Measurements from ENCODE around the gene SLC7A14.

The SLC7A14 gene

GRCh38 chr3:170467007-170467406 is 118.9 kb downstream of the SLC7A14 start:
- DNase-seq: no peak

DNA sequence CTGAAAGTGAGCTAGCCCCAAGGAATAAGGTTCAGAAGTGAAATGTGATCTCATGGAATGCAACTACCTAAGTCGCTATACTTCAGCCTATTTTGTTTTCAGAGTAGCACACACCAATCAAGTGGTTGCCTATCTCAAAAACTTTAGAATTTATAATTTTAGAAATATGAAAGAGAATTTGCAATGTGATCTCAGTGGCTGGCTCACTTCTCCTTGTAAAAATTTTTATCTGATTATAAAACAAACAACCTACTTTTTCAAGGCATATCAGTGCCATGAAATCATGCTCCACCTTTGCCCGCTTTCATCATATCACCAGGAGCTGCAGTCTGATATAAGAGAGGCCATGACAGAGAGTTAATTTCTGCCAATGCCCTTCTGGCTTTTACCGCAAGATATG is 119.9 kb downstream of the SLC7A14 start:
- DNase-seq: no peak

DNA sequence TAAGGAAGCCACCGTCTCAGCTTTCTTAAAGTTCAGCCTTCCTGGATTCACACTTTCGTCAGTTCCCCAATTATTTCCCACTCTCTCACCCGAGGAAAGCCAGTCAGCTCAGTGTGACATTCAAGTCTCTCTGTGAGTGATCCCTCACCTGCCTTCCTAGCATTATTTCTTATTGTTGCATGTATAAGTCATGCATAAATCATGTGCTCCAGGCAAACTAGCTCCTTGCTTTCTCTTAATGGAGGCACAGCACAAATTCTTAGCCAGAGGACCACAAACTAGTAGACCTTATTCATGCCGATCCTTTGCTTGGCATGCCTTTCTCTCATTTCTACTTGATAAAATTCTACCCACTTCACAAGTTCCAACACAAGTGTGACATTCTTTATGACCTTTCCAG is 122.9 kb downstream of the SLC7A14 start:
- no peak for DNase-seq

- DNase-seq: no peak
These were observed 127.6 kb downstream of the SLC7A14 start for GRCh38 chr3:170458285-170458684.

DNA sequence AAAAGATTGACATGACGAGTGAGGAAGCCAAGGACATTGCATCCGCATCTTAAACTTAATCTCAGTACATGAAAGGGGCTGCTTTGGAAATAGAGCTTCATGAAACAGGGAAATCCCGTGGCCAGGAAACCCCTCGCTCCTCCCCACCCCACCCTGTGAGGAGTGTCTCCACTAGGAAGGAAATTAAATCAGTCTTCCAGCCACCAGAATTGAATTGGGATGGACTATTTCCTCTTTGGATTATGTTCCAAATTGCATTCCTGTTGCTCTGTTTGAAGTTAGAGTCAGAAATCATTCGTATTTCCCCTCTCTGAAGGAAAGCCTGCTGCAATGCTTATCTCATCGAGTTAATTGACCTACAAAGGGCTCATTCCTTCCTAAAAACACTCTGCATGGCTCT is 131.4 kb downstream of the SLC7A14 start:
- DNase-seq: no peak

GRCh38 chr3:170450039-170450438 is 135.8 kb downstream of the SLC7A14 start:
- no peak for DNase-seq

GRCh38 chr3:170448584-170448983 is 137.3 kb downstream of the SLC7A14 start:
- DNase-seq: no peak

DNA sequence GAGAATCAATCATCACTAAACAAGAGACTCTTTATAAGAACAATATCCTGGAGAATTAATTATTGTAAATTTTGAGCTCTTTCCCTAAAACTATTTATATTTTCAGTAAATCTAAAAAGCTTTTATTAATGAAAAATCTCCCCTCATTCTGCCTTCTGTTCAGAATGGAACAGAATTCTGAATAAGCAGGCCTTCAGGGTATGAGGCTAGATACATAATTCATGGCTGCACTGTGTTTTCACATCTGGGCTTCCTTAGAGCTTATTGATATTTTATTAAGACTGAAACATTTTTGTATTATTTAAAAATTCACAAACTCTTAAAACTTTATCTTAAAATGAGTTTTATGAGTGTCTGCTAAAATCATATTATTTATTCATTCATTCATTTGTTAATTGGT is 142.4 kb downstream of the SLC7A14 start:
- DNase-seq: no peak

GRCh38 chr3:170442947-170443346 is 142.9 kb downstream of the SLC7A14 start:
- DNase-seq: no peak

- DNase-seq: no peak
These were observed 144.5 kb downstream of the SLC7A14 start for GRCh38 chr3:170441412-170441811.

DNA sequence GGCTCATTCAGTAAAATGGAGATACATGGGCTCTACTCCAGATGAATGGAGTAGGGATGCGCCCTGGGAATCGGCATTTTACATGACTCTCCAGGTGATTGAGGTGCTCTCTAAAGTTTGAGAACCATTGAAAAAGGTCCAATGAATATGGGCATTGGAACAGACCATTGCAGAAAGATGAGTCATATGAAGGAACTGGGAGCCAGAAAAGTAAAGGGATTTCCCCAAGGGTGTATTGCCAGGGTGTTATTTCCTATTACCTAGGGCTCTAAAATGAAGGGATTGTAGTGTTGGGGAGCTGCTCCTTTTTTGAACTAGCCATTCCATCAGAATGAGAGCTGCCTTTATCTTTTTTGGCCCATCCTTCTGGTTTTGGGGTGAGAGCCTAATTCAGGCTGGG is 145.5 kb downstream of the SLC7A14 start:
- no peak for DNase-seq

GRCh38 chr3:170438836-170439235 is 147.0 kb downstream of the SLC7A14 start:
- DNase-seq: no peak

GRCh38 chr3:170437696-170438407 is 148.0 kb downstream of the SLC7A14 start:
- no peak for DNase-seq

GRCh38 chr3:170437176-170437575 is 148.7 kb downstream of the SLC7A14 start:
- DNase-seq: no peak

GRCh38 chr3:170436697-170437096 is 149.2 kb downstream of the SLC7A14 start:
- DNase-seq: no peak

DNA sequence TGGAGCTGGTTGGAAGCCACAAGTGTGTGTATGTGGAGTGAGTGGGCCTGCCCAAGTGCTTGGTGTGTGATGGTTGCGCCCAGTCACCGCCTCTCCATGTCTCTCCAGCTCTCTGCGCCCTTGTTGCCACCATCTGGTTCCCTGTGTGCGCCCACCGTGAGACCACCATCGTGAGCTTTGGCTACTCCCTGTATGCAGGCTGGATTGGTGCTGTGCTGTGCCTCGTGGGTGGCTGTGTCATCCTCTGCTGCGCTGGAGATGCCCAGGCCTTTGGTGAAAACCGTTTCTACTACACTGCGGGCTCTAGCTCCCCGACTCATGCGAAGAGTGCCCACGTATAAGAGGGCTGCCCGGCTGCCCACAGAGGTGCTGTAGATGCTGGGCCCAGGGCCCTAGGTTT is 153.5 kb downstream of the SLC7A14 start:
- DNase-seq: no peak

DNA sequence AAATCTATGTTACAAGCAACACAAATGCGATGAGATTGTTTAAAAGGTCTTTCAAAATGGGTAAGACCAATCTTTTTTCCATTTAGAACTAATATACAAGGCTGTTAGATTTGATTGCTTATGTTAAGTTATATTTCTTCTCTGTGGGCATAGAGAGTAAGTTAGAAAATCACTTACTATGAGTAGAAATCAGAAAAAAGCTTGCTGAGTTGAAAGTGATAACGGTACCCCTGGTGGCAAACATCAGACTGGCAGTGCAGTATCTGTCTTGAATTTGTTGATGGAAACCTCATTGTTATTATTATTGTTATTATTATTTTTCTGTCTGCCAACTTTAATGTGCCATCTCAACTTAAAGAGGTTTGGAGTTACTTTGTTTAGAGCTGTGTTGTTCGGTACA is 154.8 kb downstream of the SLC7A14 start:
- DNase-seq: no peak

- DNase-seq: no peak
These were observed 156.8 kb downstream of the SLC7A14 start for GRCh38 chr3:170429050-170429449.

GRCh38 chr3:170428095-170428494 is 157.8 kb downstream of the SLC7A14 start:
- no peak for DNase-seq

DNA sequence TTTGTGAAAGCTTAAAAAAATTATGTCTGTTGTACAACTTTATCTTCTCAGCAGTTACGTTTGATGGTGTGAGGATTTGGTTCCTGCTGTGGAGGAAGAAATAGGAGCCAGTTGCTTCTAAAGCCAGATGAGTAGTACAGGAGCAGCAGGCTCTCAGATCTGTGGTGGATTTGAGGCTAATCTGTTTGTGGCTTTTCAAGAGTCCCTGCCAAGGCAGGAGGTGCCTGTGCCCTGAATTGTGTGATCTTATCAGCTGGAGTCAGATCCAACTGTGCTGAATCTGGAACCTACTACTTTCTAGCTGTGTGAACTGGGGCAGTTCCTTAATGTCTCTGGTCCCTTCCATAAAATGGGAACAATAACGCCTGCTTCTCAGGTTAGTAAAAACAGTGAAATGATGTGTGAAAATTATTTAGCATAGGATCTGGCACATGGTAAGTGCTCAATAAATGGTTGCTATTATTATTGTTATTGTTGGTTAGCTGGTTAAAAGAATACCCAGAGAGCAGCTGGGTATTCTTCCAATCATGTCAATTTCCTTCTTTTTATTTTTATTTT is 159.6 kb downstream of the SLC7A14 start:
- no peak for DNase-seq

DNA sequence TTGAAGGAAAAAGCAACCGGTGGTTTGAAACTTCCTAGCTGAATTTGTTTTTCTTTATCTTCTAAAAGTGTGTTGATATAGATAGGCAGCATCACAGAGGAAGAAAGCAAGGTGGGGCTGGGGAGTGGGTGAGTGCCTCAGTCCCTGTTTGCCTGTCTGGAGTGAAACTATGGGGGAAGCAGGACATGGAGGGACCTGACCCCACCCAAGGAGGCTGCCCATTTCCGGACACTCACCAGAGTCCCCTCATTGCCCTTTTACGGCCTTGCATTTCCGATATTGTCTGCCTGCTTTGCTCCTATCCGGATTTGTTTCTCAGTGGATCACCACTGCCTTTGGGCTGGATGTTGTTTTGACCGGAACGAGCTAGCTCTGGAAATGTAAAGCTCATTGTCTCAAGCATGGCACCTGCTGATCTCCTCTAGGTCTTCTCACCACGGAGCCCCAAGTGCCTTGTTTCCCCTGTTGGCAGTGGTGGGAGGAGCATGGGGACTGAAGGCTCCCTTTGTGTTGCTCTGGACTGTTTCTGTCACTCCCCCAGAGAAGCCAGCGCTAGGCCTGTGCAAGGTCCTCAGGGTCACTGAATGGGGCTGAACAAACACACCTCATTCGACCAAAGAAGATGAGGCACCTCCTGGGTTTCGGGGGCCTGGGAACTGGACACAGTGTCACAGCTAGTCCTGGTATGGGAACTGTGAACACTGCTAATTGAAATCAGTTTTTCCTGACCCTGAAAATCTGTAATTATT is 160.2 kb downstream of the SLC7A14 start:
- DNase-seq: no peak

DNA sequence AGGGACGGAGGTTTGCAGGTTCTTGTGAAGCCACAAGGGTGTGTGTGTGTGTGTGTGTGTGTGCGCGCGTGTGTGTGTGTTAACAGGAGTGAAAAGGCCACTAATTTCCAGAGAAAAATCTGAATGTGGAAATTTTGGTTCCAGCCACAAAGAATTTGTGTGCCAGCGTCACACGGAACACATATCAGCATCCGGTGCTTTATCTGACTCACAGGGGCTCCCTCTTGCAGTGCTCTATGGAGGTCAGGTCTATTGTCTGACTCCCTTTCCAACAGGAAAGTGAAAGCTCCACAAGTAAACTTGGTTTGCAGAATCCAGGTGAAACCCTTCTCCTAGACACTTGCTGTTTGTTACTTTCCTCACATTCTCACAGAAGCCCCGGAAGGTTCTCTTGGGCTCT is 161.0 kb downstream of the SLC7A14 start:
- no peak for DNase-seq

GRCh38 chr3:170423001-170423615 is 162.8 kb downstream of the SLC7A14 start:
- DNase-seq: no peak

GRCh38 chr3:170421758-170422157 is 164.1 kb downstream of the SLC7A14 start:
- no peak for DNase-seq

All from activated CD4-positive, CD25-positive, alpha-beta regulatory T cell treated with anti-CD3 and anti-CD28 coated beads, Interleukin-2, amount 50 U/mL, for 72 hours (primary cell).